Common myeloid progenitor, CD34-positive (primary cell): ENCODE results near the gene RET.

Experiments used
- CTCF ChIA-PET: fragments of 350-600 bp; sonication (Branson Sonifier 250); formaldehyde crosslinking; loops from one replicate; lab custom pipeline; 2021; ENCODE audit warnings: antibody characterized with exemption; lab: Charles Lee
- POLR2A ChIA-PET: fragments of 350-600 bp; sonication (Branson Sonifier 250); formaldehyde crosslinking; loops from one replicate; lab custom pipeline; 2021; ENCODE audit warnings: antibody characterized with exemption; lab: Charles Lee
- DNase-seq, 3 donors: peaks; one replicate each; pipeline versions ENCODE4 v3.0.0 to v3.0.0-alpha.2; 2013
- H3K27ac ChIP-seq, 2 experiments: 1 replicate in 1 of 2; 2 replicates in 1 of 2; pipeline ENCODE4 v1.7.0; 2013; ENCODE audit warnings: inconsistent platforms in 2 of 2, low read length in 2 of 2, mild to moderate bottlenecking in 2 of 2, low read depth in 1 of 2, moderate library complexity in 1 of 2; ENCODE audit not compliant: severe bottlenecking in 2 of 2, insufficient read depth in 1 of 2, poor library complexity in 1 of 2
- H3K27me3 ChIP-seq, 5 experiments: replicated peaks in 2 of 5; 1 replicate in 3 of 5; 2 replicates in 2 of 5; pipeline versions ENCODE4 v1.6.1 to v1.7.0; 2013; ENCODE audit warnings: low read length in 4 of 5, mild to moderate bottlenecking in 2 of 5, moderate library complexity in 2 of 5, inconsistent platforms in 1 of 5; ENCODE audit not compliant: insufficient read depth in 5 of 5, control insufficient read depth in 4 of 5
- H3K36me3 ChIP-seq, 4 experiments: 1 replicate in 2 of 4; 2 replicates in 2 of 4; pipeline versions ENCODE4 v1.6.1 to v1.7.0; 2013; ENCODE audit warnings: low read length in 3 of 4, control low read depth in 1 of 4, mild to moderate bottlenecking in 1 of 4; ENCODE audit not compliant: control insufficient read depth in 4 of 4, insufficient read depth in 4 of 4
- H3K4me1 ChIP-seq, 4 experiments: 1 replicate in 3 of 4; 2 replicates in 1 of 4; pipeline versions ENCODE4 v1.6.1 to v1.7.1; 2013; ENCODE audit warnings: low read length in 3 of 4, mild to moderate bottlenecking in 3 of 4, control low read depth in 1 of 4, inconsistent platforms in 1 of 4, moderate library complexity in 1 of 4; ENCODE audit not compliant: control insufficient read depth in 4 of 4, insufficient read depth in 4 of 4; ENCODE audit errors: control extremely low read depth in 1 of 4
- H3K4me3 ChIP-seq, 7 experiments: 1 replicate in 4 of 7; 2 replicates in 3 of 7; pipeline versions ENCODE4 v1.5.1 to v1.7.0; 2013; ENCODE audit warnings: mild to moderate bottlenecking in 7 of 7, low read length in 6 of 7, moderate library complexity in 6 of 7, inconsistent platforms in 2 of 7, low read depth in 2 of 7, control low read depth in 1 of 7; ENCODE audit not compliant: insufficient read depth in 4 of 7, control insufficient read depth in 1 of 7; ENCODE audit errors: extremely low read depth in 1 of 7
- H3K9me3 ChIP-seq, 5 experiments: 1 replicate in 4 of 5; 2 replicates in 1 of 5; pipeline versions ENCODE4 v1.6.1 to v1.7.1; 2013; ENCODE audit warnings: low read length in 4 of 5, mild to moderate bottlenecking in 2 of 5, inconsistent platforms in 1 of 5, low read depth in 1 of 5, moderate library complexity in 1 of 5; ENCODE audit not compliant: control insufficient read depth in 4 of 5, insufficient read depth in 2 of 5; ENCODE audit errors: control extremely low read depth in 1 of 5
- WGBS: methylation state at CpG from one replicate; pipeline ENCODE4 v1.1.5; 2013; ENCODE audit not compliant: insufficient coverage; 5-methylcytosine and 5-hydroxymethylcytosine counted together

Gene RET

DNA sequence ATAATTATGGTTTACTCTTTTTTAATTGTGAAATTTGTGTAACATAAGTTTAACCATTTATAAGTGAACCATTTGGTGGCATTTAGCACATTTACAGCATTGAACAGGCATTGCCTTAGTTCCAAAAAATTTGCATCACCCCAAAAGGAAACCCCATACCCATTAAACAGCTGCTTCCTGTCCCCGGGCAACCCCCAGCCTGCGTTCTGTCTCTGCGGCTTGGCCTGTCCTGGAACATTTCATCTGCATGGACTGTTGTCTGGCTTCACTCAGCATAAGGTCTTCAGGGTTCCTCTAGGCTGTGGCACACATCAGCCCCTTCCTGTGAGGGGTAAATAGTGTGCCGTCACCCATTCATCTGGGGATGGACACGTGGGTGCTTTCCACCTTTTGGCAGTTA, 6.9 kb downstream of the RET start:
- Histone ChIP-seq H3K27me3 (peaks cover 0 to 2% (median 0%) of the 10 kb centered on the region in 5 experiments), H3K4me3 (peak overlapping the region in 2 of 7 experiments; percentile 12 to 46), H3K27ac (peak overlapping the region in 1 of 2 experiments; percentile 17), H3K36me3 (no peaks in the 10 kb centered on the region), H3K9me3 (no peaks in the 10 kb centered on the region), H3K4me1 (peaks cover 2 to 61% (median 53%) of the 10 kb centered on the region in 4 experiments)
- CTCF ChIA-PET, result interaction anchor here (1.0 to 2.1 kb wide), 4 partner anchors 9 to 218 kb away, joined by 3 to 4 read pairs (median 3); no protein-coding TSS in a partner anchor
- POLR2A ChIA-PET, result interaction anchor here (1.0 kb wide), 1 partner anchor 9 kb away, joined by 3 read pairs; no protein-coding TSS in a partner anchor
- DNase-seq, result peak; percentile 58 to 96 (median 95)
- WGBS, result 0% methylated on average over 4 of the region's 5 CpGs

DNA sequence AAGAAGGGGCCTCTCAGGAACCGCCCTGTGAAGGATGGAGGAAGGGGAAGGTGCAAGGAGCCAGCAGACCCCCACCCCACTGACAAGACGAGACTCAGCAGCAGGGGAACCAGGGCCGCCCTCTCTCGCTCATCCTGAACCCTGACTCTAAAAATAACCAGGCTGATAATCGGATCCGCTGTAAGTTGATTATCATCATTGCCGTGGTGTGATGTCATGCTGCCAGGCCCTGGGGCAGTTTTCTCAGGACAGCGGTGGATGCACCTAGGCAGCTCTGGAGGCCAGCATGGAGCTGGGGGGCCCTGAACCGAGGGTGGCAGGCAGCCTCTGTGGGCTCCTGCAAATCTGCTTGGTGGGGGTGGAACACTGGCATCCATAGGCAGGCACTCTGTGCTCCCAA, 7.9 kb downstream of the RET start:
- Histone ChIP-seq H3K27me3 (no peaks in the 10 kb centered on the region), H3K4me1 (peaks cover 2 to 54% (median 45%) of the 10 kb centered on the region in 4 experiments), H3K4me3 (no peak overlapping the region), H3K9me3 (no peaks in the 10 kb centered on the region), H3K27ac (no peak overlapping the region), H3K36me3 (no peaks in the 10 kb centered on the region)
- DNase-seq, result no peak
- ChIA-PET CTCF (interaction anchor here (1.1 to 1.5 kb wide), 2 partner anchors 8 to 9 kb away, joined by 3 to 6 read pairs; no protein-coding TSS in a partner anchor), POLR2A (no interaction called here)
- WGBS, result 90% methylated on average over 8 of the region's 9 CpGs

GRCh38 chr10:43086321-43086942, 9.6 kb downstream of the RET start:
- no peak for DNase-seq
- no peak overlapping the region for H3K4me3 ChIP-seq
- H3K27me3 ChIP-seq, result no peaks in the 10 kb centered on the region
- POLR2A ChIA-PET, result no interaction called here
- no peak overlapping the region for H3K27ac ChIP-seq
- no peaks in the 10 kb centered on the region for H3K9me3 ChIP-seq
- CTCF ChIA-PET, result interaction anchor here (1.3 to 2.8 kb wide), 5 partner anchors 8 to 18 kb away, joined by 3 to 11 read pairs (median 4); no protein-coding TSS in a partner anchor
- no peaks in the 10 kb centered on the region for H3K36me3 ChIP-seq
- 100% methylated on average over 6 of the region's 7 CpGs for WGBS
- peaks cover 2 to 37% (median 34%) of the 10 kb centered on the region in 4 experiments for H3K4me1 ChIP-seq

DNA sequence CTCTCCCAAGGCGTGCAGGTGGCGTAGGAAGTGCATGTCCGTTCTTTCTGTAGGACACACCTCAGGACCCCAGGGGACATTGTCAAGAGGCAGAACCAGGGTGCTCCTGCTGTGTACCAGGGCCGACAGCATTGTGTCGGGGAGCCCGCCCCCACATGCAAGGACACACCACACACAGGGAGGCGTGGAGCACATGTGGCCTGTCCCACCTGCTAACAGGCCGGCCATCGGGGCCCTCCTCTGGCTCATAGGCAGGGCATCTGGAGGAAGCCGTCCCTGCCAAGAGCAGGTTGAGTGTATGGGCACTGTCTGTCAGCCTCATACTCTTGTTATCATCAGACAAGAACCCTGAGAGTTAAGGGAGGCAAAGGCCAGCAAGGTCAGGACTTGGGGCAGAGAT, 12.7 kb downstream of the RET start:
- Histone ChIP-seq H3K4me1 (peaks cover 0 to 24% (median 18%) of the 10 kb centered on the region in 4 experiments), H3K36me3 (no peaks in the 10 kb centered on the region), H3K27ac (no peak overlapping the region), H3K27me3 (no peaks in the 10 kb centered on the region), H3K4me3 (no peak overlapping the region), H3K9me3 (no peaks in the 10 kb centered on the region)
- POLR2A ChIA-PET, result no interaction called here
- no peak for DNase-seq
- CTCF ChIA-PET, result interaction anchor here (1.1 kb wide), 2 partner anchors 43 to 225 kb away, joined by 3 read pairs; no protein-coding TSS in a partner anchor
- 97% methylated on average over 10 of the region's 10 CpGs for WGBS

DNA sequence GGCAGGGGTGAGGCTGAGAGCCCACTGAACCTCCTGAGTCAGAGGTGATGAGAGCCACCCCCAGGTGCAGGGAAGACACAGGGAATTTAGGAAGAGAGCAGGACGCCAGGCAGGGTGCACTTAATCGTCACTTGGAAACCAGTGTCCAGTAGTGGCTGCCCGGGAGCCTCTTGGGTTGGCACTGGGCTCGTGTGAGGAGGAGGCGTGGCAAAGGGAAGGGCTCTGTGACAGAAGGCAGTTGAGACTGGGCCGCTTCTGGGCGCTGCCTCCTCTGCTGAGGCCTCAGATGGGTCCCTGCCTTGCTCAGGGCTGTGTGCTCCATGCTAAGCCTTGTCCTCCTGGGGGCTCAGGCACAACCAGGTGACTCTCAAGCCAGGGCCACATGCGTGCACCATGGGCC, 13.3 kb downstream of the RET start:
- no peak overlapping the region for H3K4me3 ChIP-seq
- ChIA-PET POLR2A (no interaction called here), CTCF (interaction anchor here (1.1 to 6.6 kb wide), 2 partner anchors 11 to 42 kb away, joined by 3 to 39 read pairs; no protein-coding TSS in a partner anchor)
- DNase-seq, result no peak
- no peaks in the 10 kb centered on the region for H3K27me3 ChIP-seq
- WGBS, result 100% methylated on average over 4 of the region's 8 CpGs
- peaks cover 0 to 19% (median 15%) of the 10 kb centered on the region in 4 experiments for H3K4me1 ChIP-seq
- no peak overlapping the region for H3K27ac ChIP-seq
- H3K36me3 ChIP-seq, result no peaks in the 10 kb centered on the region
- H3K9me3 ChIP-seq, result no peaks in the 10 kb centered on the region

DNA sequence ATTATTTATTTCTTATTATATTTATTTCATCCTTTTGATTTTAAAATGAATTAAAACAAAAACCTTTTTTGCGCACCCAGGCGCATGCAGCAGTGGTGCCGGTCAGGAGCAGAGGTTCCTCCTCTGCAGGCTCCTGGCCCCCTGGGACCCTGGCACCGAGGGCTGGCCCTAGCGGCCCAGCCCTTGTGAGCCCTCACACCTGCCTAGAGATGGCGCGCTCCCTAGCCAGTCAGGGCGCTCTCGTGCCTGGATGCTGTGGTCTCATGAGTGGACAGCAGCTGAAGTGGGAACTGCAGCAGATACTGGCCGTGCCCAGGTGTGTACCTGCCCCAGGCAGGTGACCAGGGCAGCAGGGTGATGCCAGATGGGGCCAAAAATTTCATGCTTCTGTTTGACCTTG, 13.8 kb downstream of the RET start:
- Histone ChIP-seq H3K4me1 (peaks cover 0 to 19% (median 15%) of the 10 kb centered on the region in 4 experiments), H3K36me3 (no peaks in the 10 kb centered on the region), H3K27ac (no peak overlapping the region), H3K9me3 (no peaks in the 10 kb centered on the region), H3K27me3 (no peaks in the 10 kb centered on the region), H3K4me3 (no peak overlapping the region)
- CTCF ChIA-PET, result interaction anchor here (3.7 to 6.6 kb wide), 2 partner anchors 12 to 226 kb away, joined by 23 to 39 read pairs; no protein-coding TSS in a partner anchor
- POLR2A ChIA-PET, result no interaction called here
- DNase-seq, result no peak
- WGBS, result 96% methylated on average over 10 of the region's 10 CpGs

GRCh38 chr10:43091846-43092245, 15.0 kb downstream of the RET start:
- Histone ChIP-seq H3K4me3 (no peak overlapping the region), H3K4me1 (peaks cover 0 to 19% (median 15%) of the 10 kb centered on the region in 4 experiments), H3K27me3 (no peaks in the 10 kb centered on the region), H3K36me3 (no peaks in the 10 kb centered on the region), H3K9me3 (no peaks in the 10 kb centered on the region), H3K27ac (no peak overlapping the region)
- ChIA-PET CTCF (interaction anchor here (1.0 to 6.6 kb wide), 6 partner anchors 8 to 227 kb away, joined by 3 to 39 read pairs (median 14); partner anchors contain the start of gene RET), POLR2A (no interaction called here)
- DNase-seq, result peak in 2 of 3 donors; percentile 55 to 64
- 67% methylated on average over 1 of the region's 3 CpGs for WGBS
